Smooth muscle cell of bladder (primary cell): ENCODE measurements around the gene DSEL. TPM values are rescaled to one million over a fixed set of nuclear protein-coding genes. Genes with fewer than 3 reads are reported as not detected.

Experiments used
- total RNA-seq: library from RNA; depleted of rRNA; stranded (reverse); fragments of >200 nt; gene quantifications from 2 replicates; pipeline ENCODE4 v1.2.3, GENCODE V29; 2014

Gene DSEL
- total RNA-seq = 43.2 and 60.6 TPM in 2 replicates

DNA sequence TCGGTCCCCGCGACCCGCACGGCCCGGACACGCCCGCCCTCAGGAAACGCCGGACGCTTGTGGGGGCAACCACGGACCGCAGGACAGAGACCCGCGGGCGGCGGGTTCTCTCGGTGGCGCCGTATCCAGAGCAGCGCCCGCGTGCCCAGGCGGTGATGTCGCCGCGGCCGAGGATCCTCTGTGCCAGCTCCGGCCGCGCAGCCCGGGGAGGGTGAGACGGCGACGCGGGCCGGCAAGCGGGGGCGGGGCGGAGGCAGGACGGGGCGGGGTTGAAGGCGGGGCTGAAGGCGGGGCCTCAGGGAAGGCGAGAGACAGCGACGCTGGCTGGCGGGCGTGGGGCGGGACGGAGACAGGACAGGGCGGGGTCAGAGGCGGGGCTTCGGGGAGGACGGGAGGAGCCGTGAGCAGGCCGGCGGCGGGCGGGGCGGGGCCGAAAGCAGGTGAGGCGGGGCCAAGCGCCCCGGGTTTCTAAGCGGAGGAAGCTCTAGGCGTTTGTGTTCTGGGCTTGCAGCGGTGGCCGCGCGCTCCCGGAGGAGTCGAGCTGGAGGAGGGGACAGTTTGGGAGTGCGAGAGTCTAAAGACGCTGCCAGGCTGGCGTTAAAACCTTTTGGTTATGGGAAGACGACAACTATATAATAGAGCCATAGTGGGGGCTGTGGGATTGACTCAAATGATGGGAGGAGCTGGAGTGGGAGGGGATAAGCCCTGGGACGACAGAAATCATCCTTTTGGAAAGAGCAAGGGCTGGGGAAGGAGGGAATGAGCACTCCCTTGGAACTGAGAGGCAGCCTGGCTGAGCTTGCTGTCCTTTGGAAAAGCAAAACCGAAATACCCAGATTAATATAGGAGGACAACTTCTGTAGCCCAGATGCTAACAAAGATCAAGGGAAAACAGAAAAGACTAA lies at the start of gene DSEL:
Gene DSEL, minus strand, starts transcription at position 182 of the 905 bp plus-strand sequence. CDS start 2,112 bp downstream, outside the sequence.

